A549 (cell line): ENCODE measurements around the gene KCNIP3. TPM values are rescaled to one million over a fixed set of nuclear protein-coding genes. Genes with fewer than 3 reads are reported as not detected.

ENCODE experiments used
- ATAC-seq, 2 experiments: fragments of 200-7000 bp in 1 of 2; fragments of >200 bp in 1 of 2; cut with Nextera tagmentation in 1 of 2; cut with Tn5 transposase in 1 of 2; 3 replicates each; pipeline versions ENCODE4 v1.8.0 to v1.9.1; 2018 to 2020; ENCODE audit warnings: mild to moderate bottlenecking in 1 of 2, moderate library complexity in 1 of 2
- CTCF ChIA-PET: fragments of 300-600 bp; sonication (Branson Sonifier 250); formaldehyde crosslinking; extraction: SDS; loops from one replicate; lab custom pipeline; 2021; ENCODE audit warnings: antibody characterized with exemption, inconsistent platforms; lab: Yijun Ruan, JAX
- POLR2A ChIA-PET: fragments of 350-600 bp; formaldehyde crosslinking; extraction: SDS; loops from one replicate; lab custom pipeline; 2021; ENCODE audit warnings: antibody characterized with exemption, inconsistent platforms; lab: Yijun Ruan, JAX
- DNase-seq, 2 experiments: peaks; one replicate each; pipeline versions ENCODE4 v3.0.0 to v3.0.0-alpha.2; 2011 to 2016; ENCODE audit warnings: low read depth in 1 of 2, low spot score in 1 of 2
- FAIRE-seq: peaks from 2 replicates; lab custom pipeline; 2011; peaks lifted over from hg19 to GRCh38; lab: Jason Lieb, UNC
- H3K27ac ChIP-seq, 2 experiments: fragments of >200 bp; sonication (Bioruptor Twin); formaldehyde crosslinking; 3 replicates each; pipeline ENCODE4 v1.5.1; 2016 to 2017
- H3K4me1 ChIP-seq: fragments of >200 bp; sonication (Bioruptor Twin); formaldehyde crosslinking; 3 replicates; pipeline ENCODE4 v1.6.1; 2016
- H3K4me2 ChIP-seq: fragments of >200 bp; sonication (Bioruptor Twin); formaldehyde crosslinking; 3 replicates; pipeline ENCODE4 v1.6.1; 2016
- H3K4me3 ChIP-seq: fragments of >200 bp; sonication (Bioruptor Twin); formaldehyde crosslinking; 3 replicates; pipeline ENCODE4 v1.5.1; 2016
- H3K9me3 ChIP-seq: fragments of >200 bp; sonication (Bioruptor Twin); formaldehyde crosslinking; 3 replicates; pipeline ENCODE4 v1.6.1; 2016
- BCL3 ChIP-seq: fragments of >200 bp; sonication (Bioruptor Twin); formaldehyde crosslinking; IDR thresholded peaks from 3 replicates; pipeline ENCODE4 v1.6.1; 2016
- EP300 ChIP-seq, 2 experiments: fragments of >200 bp; sonication (Bioruptor Twin); formaldehyde crosslinking; IDR thresholded peaks; 2 replicates in 1 of 2; 3 replicates in 1 of 2; pipeline ENCODE4 v1.6.1; 2016 to 2017
- FOXS1 ChIP-seq: fragments of 250-450 bp; sonication (Bioruptor Pico); IDR thresholded peaks from 2 replicates; pipeline ENCODE4 v1.5.0; 2020; ENCODE audit warnings: mild to moderate bottlenecking, moderate library complexity
- HDAC2 ChIP-seq: fragments of 200-600 bp; sonication (generic); IDR thresholded peaks from 2 replicates; pipeline ENCODE4 v1.6.1; 2016
- HEYL ChIP-seq: fragments of 250-450 bp; sonication (Bioruptor Pico); IDR thresholded peaks from 2 replicates; pipeline ENCODE4 v1.8.0; 2021; ENCODE audit warnings: mild to moderate bottlenecking, moderate library complexity
- HOXA7 ChIP-seq: fragments of 250-450 bp; sonication (Bioruptor Pico); IDR thresholded peaks from 2 replicates; pipeline ENCODE4 v1.5.0; 2020; ENCODE audit warnings: mild to moderate bottlenecking, moderate library complexity
- HOXB13 ChIP-seq: fragments of 250-450 bp; sonication (Bioruptor Pico); IDR thresholded peaks from 2 replicates; pipeline ENCODE4 v1.5.0; 2020; ENCODE audit warnings: low read depth, mild to moderate bottlenecking, moderate library complexity
- MAZ ChIP-seq: fragments of 150-350 bp; IDR thresholded peaks from 2 replicates; pipeline ENCODE4 v1.6.1; 2014; ENCODE audit warnings: antibody characterized with exemption, low read depth, low read length, borderline replicate concordance
- NR3C1 ChIP-seq: fragments of >200 bp; sonication (Bioruptor Twin); formaldehyde crosslinking; IDR thresholded peaks from 3 replicates; pipeline ENCODE4 v1.6.1; 2017
- RAD21 ChIP-seq, 2 experiments: fragments of >200 bp in 1 of 2; sonication (Bioruptor Twin) in 1 of 2; formaldehyde crosslinking in 1 of 2; IDR thresholded peaks in 1 of 2; conservative IDR thresholded peaks in 1 of 2; 2 replicates in 1 of 2; 3 replicates in 1 of 2; pipeline ENCODE4 v1.6.1; 2012 to 2018; ENCODE audit warnings: inconsistent platforms in 1 of 2
- RFX5 ChIP-seq: fragments of 450-650 bp; IDR thresholded peaks from 2 replicates; pipeline ENCODE4 v1.7.1; 2014; ENCODE audit warnings: antibody characterized with exemption, mild to moderate bottlenecking, moderate library complexity
- RNF2 ChIP-seq: fragments of 200-600 bp; sonication (generic); IDR thresholded peaks from 2 replicates; pipeline ENCODE4 v1.6.1; 2016; ENCODE audit warnings: low read depth, mild to moderate bottlenecking, antibody characterized with exemption, moderate library complexity, borderline replicate concordance
- SREBF2 ChIP-seq: fragments of 450-650 bp; IDR thresholded peaks from 2 replicates; pipeline ENCODE4 v1.6.1; 2014; ENCODE audit warnings: mild to moderate bottlenecking, moderate library complexity
- TFCP2L1 ChIP-seq: fragments of 250-450 bp; sonication (Bioruptor Pico); IDR thresholded peaks from 2 replicates; pipeline ENCODE4 v1.5.0; 2021; ENCODE audit warnings: mild to moderate bottlenecking
- ZFP36 ChIP-seq: fragments of 450-650 bp; IDR thresholded peaks from 2 replicates; pipeline ENCODE4 v1.6.1; 2014; ENCODE audit warnings: borderline replicate concordance; ENCODE audit not compliant: partially characterized antibody
- ZNF302 ChIP-seq: fragments of 250-450 bp; sonication (Bioruptor Pico); IDR thresholded peaks from 2 replicates; pipeline ENCODE4 v1.9.0; 2021; ENCODE audit warnings: inconsistent platforms, mild to moderate bottlenecking, moderate library complexity
- WGBS: methylation state at CpG from one replicate; pipeline ENCODE4 v1.1.6; 2017; ENCODE audit errors: missing lambda C conversion rate; 5-methylcytosine and 5-hydroxymethylcytosine counted together
- polyA plus RNA-seq, 4 experiments: library from polyadenylated mRNA; depleted of rRNA in 3 of 4; stranded (reverse); fragments of >200 nt; fragmentation: RNase III in 1 of 4; extraction: RNeasy Plus Mini Kit Qiagen cat#74134 plus additional on column Dnase treatment in 1 of 4; gene quantifications; 2 replicates in 3 of 4; 3 replicates in 1 of 4; pipeline ENCODE4 v1.2.3, GENCODE V29; 2011 to 2017
- TF ChIP-seq, protein P1 (sequence below): fragments of 250-450 bp; sonication (Bioruptor Pico); IDR thresholded peaks from 2 replicates; pipeline ENCODE4 v1.5.0; 2020; ENCODE audit warnings: low read depth, mild to moderate bottlenecking, moderate library complexity
- TF ChIP-seq, protein P2 (sequence below): fragments of 450-650 bp; IDR thresholded peaks from 2 replicates; pipeline ENCODE4 v1.6.1; 2014; ENCODE audit warnings: antibody characterized with exemption

KCNIP3 gene
- polyA plus RNA-seq, 2 of the 4 experiments (the other 2 are of a cell fraction), result 0.13 to 0.84 TPM

DNA sequence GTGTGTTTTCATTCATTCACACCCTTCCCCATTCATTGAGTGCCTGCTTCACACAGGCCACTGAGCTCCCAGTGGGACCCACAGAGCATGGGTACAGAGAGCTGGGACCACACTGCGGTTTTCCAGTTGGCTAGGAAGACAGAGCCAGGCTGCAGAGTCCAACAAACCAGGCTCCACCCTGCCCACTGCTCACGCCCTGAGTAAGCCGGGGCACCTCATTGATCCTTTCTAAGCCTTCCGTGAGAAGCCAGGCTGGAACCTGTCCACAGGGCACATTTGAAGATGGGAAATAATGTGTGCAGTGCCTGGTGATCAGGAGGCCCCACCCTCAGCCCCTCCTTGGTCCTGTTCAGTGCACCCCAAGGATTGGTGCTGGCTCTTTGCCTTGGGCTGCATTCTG is 13.5 kb downstream of the KCNIP3 start (continued):
- TF ChIP-seq, protein P1, sequence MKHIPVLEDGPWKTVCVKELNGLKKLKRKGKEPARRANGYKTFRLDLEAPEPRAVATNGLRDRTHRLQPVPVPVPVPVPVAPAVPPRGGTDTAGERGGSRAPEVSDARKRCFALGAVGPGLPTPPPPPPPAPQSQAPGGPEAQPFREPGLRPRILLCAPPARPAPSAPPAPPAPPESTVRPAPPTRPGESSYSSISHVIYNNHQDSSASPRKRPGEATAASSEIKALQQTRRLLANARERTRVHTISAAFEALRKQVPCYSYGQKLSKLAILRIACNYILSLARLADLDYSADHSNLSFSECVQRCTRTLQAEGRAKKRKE (CRISPR knock-in tag), result no peak
- no peak for TF ChIP-seq TFCP2L1 (CRISPR knock-in tag)
- TF ChIP-seq HOXA7 (CRISPR knock-in tag), result no peak
- TF ChIP-seq FOXS1 (CRISPR knock-in tag), result no peak
- TF ChIP-seq ZNF302 (CRISPR knock-in tag), result no peak

- Histone ChIP-seq H3K4me2 (no peak overlapping the region), H3K4me1 (no peaks in the 10 kb centered on the region), H3K4me3 (no peak overlapping the region), H3K9me3 (no peaks in the 10 kb centered on the region), H3K27ac (no peak overlapping the region)
- ATAC-seq (no peak), DNase-seq (no peak), FAIRE-seq (no peak)
- POLR2A ChIA-PET, result no interaction called here
- CTCF ChIA-PET, result interaction anchor here (0.7 to 2.0 kb wide), 3 partner anchors 12 to 235 kb away, joined by 3 to 4 read pairs (median 4); no protein-coding TSS in a partner anchor
- 42% methylated on average over 26 of the region's 26 CpGs for WGBS
- no peak for TF ChIP-seq BCL3
- TF ChIP-seq SREBF2, result no peak
- TF ChIP-seq ZFP36, result no peak
- TF ChIP-seq EP300 (IDR thresholded peaks at IDR 0.05), result no peak
- no peak for TF ChIP-seq RNF2
- TF ChIP-seq HOXA7 (CRISPR knock-in tag), result no peak
- no peak for TF ChIP-seq RAD21 (conservative IDR thresholded peaks at IDR 0.05 in 1 of 2, IDR thresholded peaks at IDR 0.05 in 1 of 2)
- TF ChIP-seq MAZ, result no peak
- no peak for TF ChIP-seq HEYL (CRISPR knock-in tag)
- TF ChIP-seq RFX5, result no peak
- TF ChIP-seq HDAC2, result no peak
Measured at GRCh38 chr2:95311815-95312542, 14.8 kb downstream of the KCNIP3 start.

GRCh38 chr2:95312543-95313201 is 15.5 kb downstream of the KCNIP3 start:
- H3K27ac ChIP-seq, result no peak overlapping the region
- no peak for DNase-seq
- no peak overlapping the region for H3K4me3 ChIP-seq
- no peak for ATAC-seq
- FAIRE-seq, result no peak
- 35% methylated on average over 12 of the region's 24 CpGs for WGBS
- no peak overlapping the region for H3K4me2 ChIP-seq
- no peaks in the 10 kb centered on the region for H3K9me3 ChIP-seq
- H3K4me1 ChIP-seq, result no peaks in the 10 kb centered on the region
- CTCF ChIA-PET, result interaction anchor here (0.7 to 2.0 kb wide), 4 partner anchors 13 to 236 kb away, joined by 3 to 4 read pairs (median 4); no protein-coding TSS in a partner anchor
- TF ChIP-seq NR3C1 (no peak), FOXS1 (CRISPR knock-in tag) (no peak), HOXB13 (CRISPR knock-in tag) (no peak)
- TF ChIP-seq, protein P2, sequence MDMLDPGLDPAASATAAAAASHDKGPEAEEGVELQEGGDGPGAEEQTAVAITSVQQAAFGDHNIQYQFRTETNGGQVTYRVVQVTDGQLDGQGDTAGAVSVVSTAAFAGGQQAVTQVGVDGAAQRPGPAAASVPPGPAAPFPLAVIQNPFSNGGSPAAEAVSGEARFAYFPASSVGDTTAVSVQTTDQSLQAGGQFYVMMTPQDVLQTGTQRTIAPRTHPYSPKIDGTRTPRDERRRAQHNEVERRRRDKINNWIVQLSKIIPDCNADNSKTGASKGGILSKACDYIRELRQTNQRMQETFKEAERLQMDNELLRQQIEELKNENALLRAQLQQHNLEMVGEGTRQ, result peak; percentile 51; the same call in 1 of the 2 replicates
- TF ChIP-seq, all 56 proteins: peak for 1
- POLR2A ChIA-PET, result no interaction called here
